K562 (cell line): ENCODE results near the gene LY6G5B. TPM values are rescaled to one million over a fixed set of nuclear protein-coding genes. Genes with fewer than 3 reads are reported as not detected.

Source experiments
- ARID3A ChIP-seq: IDR thresholded peaks from 2 replicates; pipeline ENCODE4 v1.6.1; 2012; ENCODE audit warnings: low read depth, low read length, improper control_type of control experiment, borderline replicate concordance
- ATF2 ChIP-seq: sonication (generic); formaldehyde crosslinking; IDR thresholded peaks from 2 replicates; pipeline ENCODE4 v1.8.1; 2022; ENCODE audit warnings: missing genetic modification reagents
- CREB3 ChIP-seq: fragments of 450-650 bp; conservative IDR thresholded peaks from 2 replicates; pipeline ENCODE4 v1.6.1; 2016; ENCODE audit warnings: missing genetic modification characterization, low read depth, mild to moderate bottlenecking, missing compliant biosample characterization, moderate library complexity
- HNRNPL ChIP-seq: fragments of 200-400 bp; formaldehyde crosslinking; IDR thresholded peaks from 2 replicates; pipeline ENCODE4 v1.6.1; 2017; ENCODE audit warnings: low read depth, mild to moderate bottlenecking, low read length
- MLX ChIP-seq, 2 experiments: fragments of 450-650 bp in 1 of 2; sonication (generic) in 1 of 2; formaldehyde crosslinking; conservative IDR thresholded peaks; 2 replicates each; pipeline versions ENCODE4 v1.4.0 to v1.8.1; 2020 to 2022; ENCODE audit warnings: mild to moderate bottlenecking in 1 of 2, missing genetic modification reagents in 1 of 2
- PCBP1 ChIP-seq: fragments of 200-400 bp; formaldehyde crosslinking; IDR thresholded peaks from 2 replicates; pipeline ENCODE4 v1.6.1; 2018; ENCODE audit warnings: mild to moderate bottlenecking, low read depth, low read length; ENCODE audit not compliant: poor library complexity, severe bottlenecking
- POLR2G ChIP-seq: fragments of 200-400 bp; formaldehyde crosslinking; IDR thresholded peaks from 2 replicates; pipeline ENCODE4 v1.6.1; 2017; ENCODE audit warnings: low read depth, mild to moderate bottlenecking, antibody characterized with exemption, low read length, moderate library complexity
- POLR2H ChIP-seq: IDR thresholded peaks from 2 replicates; pipeline ENCODE4 v1.6.1; 2016; ENCODE audit warnings: missing genetic modification characterization, low read depth, mild to moderate bottlenecking, control low read depth, missing compliant biosample characterization, moderate library complexity
- PTTG1 ChIP-seq: fragments of 450-650 bp; IDR thresholded peaks from 2 replicates; pipeline ENCODE4 v1.6.1; 2016; ENCODE audit warnings: low read depth, mild to moderate bottlenecking, missing genetic modification characterization, missing compliant biosample characterization
- XRCC5 ChIP-seq: fragments of 200-400 bp; formaldehyde crosslinking; IDR thresholded peaks from 2 replicates; pipeline ENCODE4 v1.6.1; 2017; ENCODE audit warnings: low read depth, mild to moderate bottlenecking, low read length
- ZNF175 ChIP-seq: fragments of 200-800 bp; sonication (Bioruptor generic); IDR thresholded peaks from 2 replicates; pipeline ENCODE4 v1.6.1; 2016; ENCODE audit warnings: low read depth, mild to moderate bottlenecking, missing genetic modification characterization, missing compliant biosample characterization
- ZNF277 ChIP-seq: fragments of 250-450 bp; sonication (Bioruptor Pico); IDR thresholded peaks from 2 replicates; pipeline ENCODE4 v1.8.0; 2022; ENCODE audit warnings: inconsistent platforms, mild to moderate bottlenecking, moderate library complexity, borderline replicate concordance
- polyA plus RNA-seq, 8 experiments: library from polyadenylated mRNA; depleted of rRNA in 4 of 8; stranded (reverse) in 5 of 8; unstranded in 3 of 8; fragments of >200 nt; fragmentation: Nextera tagmentation in 2 of 8; fragmentation: Illumina TruSeq in 1 of 8; extraction: Ambion mirVana in 2 of 8; extraction: Trizol in 1 of 8; gene quantifications; 2 replicates each; pipeline versions ENCODE4 v1.2.1 to v1.2.3, GENCODE V29; 2011 to 2014; ENCODE audit warnings: inconsistent platforms in 1 of 8, missing spikeins in 1 of 8
- total RNA-seq, 7 experiments: library from RNA; depleted of rRNA in 6 of 7; stranded (reverse); fragments of >200 nt in 6 of 7; fragmentation: Illumina TruSeq in 2 of 7; extraction: Trizol in 2 of 7; gene quantifications; 2 replicates each; pipeline versions ENCODE4 v1.2.1 to v1.2.3, GENCODE V29; 2011 to 2021; ENCODE audit warnings: low replicate concordance in 1 of 7

Gene LY6G5B
- total and polyA plus RNA-seq, 9 of the 15 experiments (the other 6 are each of a cell fraction or from before 2014, with no cell fraction given) = 6.0 to 27.0 (median 7.5) TPM

GRCh38 chr6:31690231-31691077 lies 20.7 kb downstream of the LY6G5B start (continued):
- TF ChIP-seq CREB3 (tag) (peak; percentile 88), POLR2H (no peak; the same call in 1 of the 2 replicates), POLR2G (no peak), MLX (CRISPR knock-in tag; conservative IDR thresholded peaks at IDR 0.05) (no peak), HNRNPL (peak; percentile 35; the same call in 1 of the 2 replicates), XRCC5 (no peak; the same call in 1 of the 2 replicates), ATF2 (no peak), ZNF277 (CRISPR knock-in tag) (no peak), ZNF175 (CRISPR knock-in tag) (no peak), PCBP1 (no peak), PTTG1 (tag) (no peak), ARID3A (0 out of 2 replicates have a peak, but pooled peaks have one; percentile 74)
